ENCODE data around the gene PLAU. TPM values are rescaled to one million over a fixed set of nuclear protein-coding genes. Genes with fewer than 3 reads are reported as not detected.
A peak's percentile ranks its signal among the peaks of the same experiment; 100 is the strongest.

PLAU gene
- total and polyA plus RNA-seq, 10 of the 15 experiments (the other 5 are each of a cell fraction or from before 2014, with no cell fraction given), result 2.5 to 20.9 (median 11.5) TPM

- intact Hi-C loops (cut with micrococcal nuclease; ENCODE audit: unreplicated experiment) (no loop called here), in situ Hi-C loops (cut with MboI) (no loop called here)
- POLR2A ChIA-PET, result interaction anchor here (0.8 kb wide), 1 partner anchor 16 kb away, joined by 3 read pairs; no protein-coding TSS in a partner anchor
- no peak overlapping the region; the same call in 1 of the 2 replicates for H3K9ac ChIP-seq (ENCODE audit: control insufficient read depth, insufficient read depth, low read length)
- H4K20me1 ChIP-seq (ENCODE audit: control insufficient read depth, insufficient read depth), result no peaks in the 10 kb centered on the region
- 0 out of 3 replicates have a peak, but pooled peaks of 1 of the 2 experiments have one; percentile 12 for TF ChIP-seq EGR1 (IDR thresholded peaks at IDR 0.05; ENCODE audit: borderline replicate concordance in 1 of 2, low read depth in 2 of 2, low read length in 2 of 2)
- TF ChIP-seq, protein P1, sequence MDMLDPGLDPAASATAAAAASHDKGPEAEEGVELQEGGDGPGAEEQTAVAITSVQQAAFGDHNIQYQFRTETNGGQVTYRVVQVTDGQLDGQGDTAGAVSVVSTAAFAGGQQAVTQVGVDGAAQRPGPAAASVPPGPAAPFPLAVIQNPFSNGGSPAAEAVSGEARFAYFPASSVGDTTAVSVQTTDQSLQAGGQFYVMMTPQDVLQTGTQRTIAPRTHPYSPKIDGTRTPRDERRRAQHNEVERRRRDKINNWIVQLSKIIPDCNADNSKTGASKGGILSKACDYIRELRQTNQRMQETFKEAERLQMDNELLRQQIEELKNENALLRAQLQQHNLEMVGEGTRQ (IDR thresholded peaks at IDR 0.05; ENCODE audit: borderline replicate concordance, low read depth, low read length), result no peak
- no peak for FAIRE-seq
- WGBS (ENCODE audit: insufficient coverage, insufficient replicate concordance, low lambda C conversion rate, missing lambda C conversion rate), result 46% methylated on average over 23 of the region's 33 CpGs
- DNase-seq (ENCODE audit: low read depth, low spot score), result no peak
- ATAC-seq, result no peak
- peaks cover 13% of the 10 kb centered on the region for H3K4me1 ChIP-seq (ENCODE audit: control insufficient read depth, insufficient read depth, low read length)
- no peaks in the 10 kb centered on the region for H3K36me3 ChIP-seq (ENCODE audit: control insufficient read depth in 2 of 2, insufficient read depth in 2 of 2, low read length in 1 of 2)
- H3K9me3 ChIP-seq (replicated peaks; ENCODE audit: control insufficient read depth, insufficient read depth, low read length), result no peaks in the 10 kb centered on the region
- H3K4me2 ChIP-seq (ENCODE audit: control insufficient read depth, insufficient read depth), result peak overlapping the region; percentile 77
- peaks cover 6% of the 10 kb centered on the region for H3K79me2 ChIP-seq (ENCODE audit: control insufficient read depth, insufficient read depth, low read length)
- RAD21 ChIA-PET (ENCODE audit: unreplicated experiment), result interaction anchor here (0.6 to 21.4 kb wide), 5 partner anchors 11 to 66 kb away, joined by 3 to 616 read pairs (median 149); no protein-coding TSS in a partner anchor
- H3K27ac ChIP-seq (ENCODE audit: control insufficient read depth, insufficient read depth), result no peak overlapping the region
- SMC1A ChIA-PET (ENCODE audit: uncharacterized antibody, unreplicated experiment), result interaction anchor here (1.9 kb wide), 1 partner anchor 24 kb away, joined by 4 read pairs; no protein-coding TSS in a partner anchor
- H2AFZ ChIP-seq (ENCODE audit: control insufficient read depth, low read depth, low read length), result no peak overlapping the region
- peak overlapping the region; percentile 68 for H3K4me3 ChIP-seq
- CTCF ChIA-PET, result interaction anchor here (1.2 to 10.9 kb wide), 5 partner anchors 14 to 67 kb away, joined by 3 to 440 read pairs (median 7); no protein-coding TSS in a partner anchor
- H3K27me3 ChIP-seq (replicated peaks in 1 of 2; ENCODE audit: control insufficient read depth in 2 of 2, insufficient read depth in 2 of 2, low read length in 1 of 2), result no peaks in the 10 kb centered on the region
- no TSS peak for BruUV-seq (replicated peaks)
Observed at GRCh38 chr10:73873142-73873837, 37.6 kb upstream of the PLAU start.

DNA sequence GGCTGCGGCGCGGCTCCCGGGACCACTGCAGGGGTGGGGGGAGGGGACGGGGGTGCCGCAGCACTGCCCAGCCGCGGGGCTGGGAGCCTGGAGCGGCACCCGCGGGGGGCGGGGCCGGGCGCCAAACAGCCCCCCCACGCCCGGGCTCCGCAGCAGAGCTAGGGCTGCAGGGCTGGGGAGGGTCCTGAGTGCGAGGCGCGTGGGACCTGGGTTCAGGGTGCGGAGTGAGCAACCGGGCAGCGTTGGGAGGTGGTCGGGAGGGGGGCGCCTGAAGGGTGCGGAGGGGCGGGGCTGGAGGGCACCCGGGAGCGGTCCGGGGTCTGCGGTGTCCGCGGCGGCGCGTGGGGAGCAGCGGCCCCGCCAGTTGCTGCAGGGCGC is 37.1 kb upstream of the PLAU start:
- RAD21 ChIA-PET (ENCODE audit: unreplicated experiment), result interaction anchor here (0.6 to 21.4 kb wide), 5 partner anchors 12 to 66 kb away, joined by 3 to 616 read pairs (median 149); no protein-coding TSS in a partner anchor
- in situ Hi-C loops (cut with MboI), result no loop called here
- BruUV-seq (replicated peaks), result no TSS peak
- TF ChIP-seq CBX3 (IDR thresholded peaks at IDR 0.05; ENCODE audit: borderline replicate concordance, low read depth) (no peak), RAD51 (IDR thresholded peaks at IDR 0.05) (no peak), CEBPB (IDR thresholded peaks at IDR 0.05; ENCODE audit: borderline replicate concordance in 1 of 2, low read depth in 2 of 2, low read length in 2 of 2) (no peak), HCFC1 (IDR thresholded peaks at IDR 0.05; ENCODE audit: low read length) (no peak), MXI1 (IDR thresholded peaks at IDR 0.05; ENCODE audit: low read depth, low read length) (no peak), SP1 (IDR thresholded peaks at IDR 0.05; ENCODE audit: low read depth, low read length) (no peak), BMI1 (IDR thresholded peaks at IDR 0.05; ENCODE audit: borderline replicate concordance) (no peak), POLR2AphosphoS5 (IDR thresholded peaks at IDR 0.05; ENCODE audit: low read length) (no peak), ZNF622 (IDR thresholded peaks at IDR 0.05) (no peak), SPI1 (IDR thresholded peaks at IDR 0.05; ENCODE audit: borderline replicate concordance, insufficient read depth, low read depth, low read length) (no peak)
- TF ChIP-seq, protein P2, sequence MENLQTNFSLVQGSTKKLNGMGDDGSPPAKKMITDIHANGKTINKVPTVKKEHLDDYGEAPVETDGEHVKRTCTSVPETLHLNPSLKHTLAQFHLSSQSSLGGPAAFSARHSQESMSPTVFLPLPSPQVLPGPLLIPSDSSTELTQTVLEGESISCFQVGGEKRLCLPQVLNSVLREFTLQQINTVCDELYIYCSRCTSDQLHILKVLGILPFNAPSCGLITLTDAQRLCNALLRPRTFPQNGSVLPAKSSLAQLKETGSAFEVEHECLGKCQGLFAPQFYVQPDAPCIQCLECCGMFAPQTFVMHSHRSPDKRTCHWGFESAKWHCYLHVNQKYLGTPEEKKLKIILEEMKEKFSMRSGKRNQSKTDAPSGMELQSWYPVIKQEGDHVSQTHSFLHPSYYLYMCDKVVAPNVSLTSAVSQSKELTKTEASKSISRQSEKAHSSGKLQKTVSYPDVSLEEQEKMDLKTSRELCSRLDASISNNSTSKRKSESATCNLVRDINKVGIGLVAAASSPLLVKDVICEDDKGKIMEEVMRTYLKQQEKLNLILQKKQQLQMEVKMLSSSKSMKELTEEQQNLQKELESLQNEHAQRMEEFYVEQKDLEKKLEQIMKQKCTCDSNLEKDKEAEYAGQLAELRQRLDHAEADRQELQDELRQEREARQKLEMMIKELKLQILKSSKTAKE (IDR thresholded peaks at IDR 0.05; ENCODE audit: low read depth, poor library complexity, severe bottlenecking), result no peak

More for the DNA sequence above, 37.1 kb upstream of the PLAU start:
- Histone ChIP-seq H3K9me3 (replicated peaks; ENCODE audit: control insufficient read depth, insufficient read depth, low read length) (no peaks in the 10 kb centered on the region), H3K4me3 (peak overlapping the region; percentile 67; the same call in 1 of the 2 replicates), H2AFZ (ENCODE audit: control insufficient read depth, low read depth, low read length) (no peak overlapping the region), H3K4me2 (ENCODE audit: control insufficient read depth, insufficient read depth) (peak overlapping the region; percentile 22; the same call in 1 of the 2 replicates), H3K27me3 (replicated peaks in 1 of 2; ENCODE audit: control insufficient read depth in 2 of 2, insufficient read depth in 2 of 2, low read length in 1 of 2) (no peaks in the 10 kb centered on the region), H3K79me2 (ENCODE audit: control insufficient read depth, insufficient read depth, low read length) (peaks cover 6% of the 10 kb centered on the region), H4K20me1 (ENCODE audit: control insufficient read depth, insufficient read depth) (no peaks in the 10 kb centered on the region), H3K27ac (ENCODE audit: control insufficient read depth, insufficient read depth) (no peak overlapping the region), H3K9ac (ENCODE audit: control insufficient read depth, insufficient read depth, low read length) (no peak overlapping the region; the same call in 1 of the 2 replicates), H3K4me1 (ENCODE audit: control insufficient read depth, insufficient read depth, low read length) (peaks cover 13% of the 10 kb centered on the region), H3K36me3 (ENCODE audit: control insufficient read depth in 2 of 2, insufficient read depth in 2 of 2, low read length in 1 of 2) (no peaks in the 10 kb centered on the region)
- FAIRE-seq (no peak), DNase-seq (ENCODE audit: low read depth, low spot score) (no peak), ATAC-seq (no peak)
- SMC1A ChIA-PET (ENCODE audit: uncharacterized antibody, unreplicated experiment), result no interaction called here
- intact Hi-C loops (cut with micrococcal nuclease; ENCODE audit: unreplicated experiment), result no loop called here
- POLR2A ChIA-PET, result interaction anchor here (0.8 to 3.3 kb wide), 4 partner anchors 8 to 51 kb away, joined by 3 to 17 read pairs (median 4); no protein-coding TSS in a partner anchor
- CTCF ChIA-PET, result interaction anchor here (0.7 to 10.9 kb wide), 4 partner anchors 14 to 156 kb away, joined by 3 to 440 read pairs (median 8); no protein-coding TSS in a partner anchor
- WGBS (ENCODE audit: insufficient coverage, insufficient replicate concordance, low lambda C conversion rate, missing lambda C conversion rate), result 0% methylated on average over 3 of the region's 39 CpGs

All from GM12878 (cell line).